IMR-90 (cell line): ENCODE results near the gene ACAP1. TPM values are rescaled to one million over a fixed set of nuclear protein-coding genes. Genes with fewer than 3 reads are reported as not detected.

Experiments
- ATAC-seq: fragments of 200-7000 bp; cut with Tn5 transposase; 2 replicates; pipeline ENCODE4 v1.9.1; 2020; ENCODE audit warnings: low read depth, mild to moderate bottlenecking, moderate library complexity
- BruUV-seq: library from RNA; stranded (reverse); fragments of 400-500 nt; replicated peaks from 2 replicates; lab custom pipeline; 2021; lab: Mats Ljungman, UMichigan
- CTCF ChIA-PET: fragments of 300-600 bp; formaldehyde crosslinking; extraction: SDS; loops from one replicate; lab custom pipeline; 2021; ENCODE audit warnings: antibody characterized with exemption; lab: Yijun Ruan, JAX
- POLR2A ChIA-PET: fragments of 300-600 bp; sonication (Branson Sonifier 250); formaldehyde crosslinking; loops from one replicate; lab custom pipeline; 2022; ENCODE audit warnings: antibody characterized with exemption; ENCODE audit not compliant: unreplicated experiment; lab: Charles Lee
- DNase-seq: peaks from one replicate; pipeline ENCODE4 v3.0.0; 2013
- H2AFZ ChIP-seq: replicated peaks from 2 replicates; pipeline ENCODE3; 2013; ENCODE audit warnings: low read length, mild to moderate bottlenecking; ENCODE audit not compliant: poor library complexity
- H2AK5ac ChIP-seq: 2 replicates; pipeline ENCODE4 v1.6.1; 2013; ENCODE audit warnings: low read depth, low read length, inconsistent platforms
- H2AK9ac ChIP-seq: replicated peaks from 2 replicates; pipeline ENCODE3; 2013; ENCODE audit warnings: mild to moderate bottlenecking, low read depth, low read length, moderate library complexity; ENCODE audit not compliant: poor library complexity
- H2BK120ac ChIP-seq: 2 replicates; pipeline ENCODE4 v1.6.1; 2013; ENCODE audit warnings: low read depth, low read length, inconsistent platforms
- H2BK15ac ChIP-seq: 3 replicates; pipeline ENCODE4 v1.6.1; 2013; ENCODE audit warnings: low read depth, low read length, inconsistent platforms
- H2BK20ac ChIP-seq: 2 replicates; pipeline ENCODE4 v1.6.1; 2013; ENCODE audit warnings: low read depth, mild to moderate bottlenecking, inconsistent platforms, low read length, moderate library complexity
- H2BK5ac ChIP-seq: 2 replicates; pipeline ENCODE4 v1.6.1; 2013; ENCODE audit warnings: mild to moderate bottlenecking, low read depth, low read length, inconsistent platforms; ENCODE audit not compliant: poor library complexity, severe bottlenecking
- H3K14ac ChIP-seq: replicated peaks from 2 replicates; pipeline ENCODE4 v1.6.1; 2013; ENCODE audit warnings: low read depth, low read length, inconsistent platforms
- H3K18ac ChIP-seq: 2 replicates; pipeline ENCODE4 v1.6.1; 2013; ENCODE audit warnings: low read depth, low read length, control low read depth
- H3K23ac ChIP-seq: 2 replicates; pipeline ENCODE4 v1.6.1; 2013; ENCODE audit warnings: low read depth, low read length, inconsistent platforms
- H3K27ac ChIP-seq: 2 replicates; pipeline ENCODE4 v1.5.1; 2013; ENCODE audit warnings: mild to moderate bottlenecking, control low read depth, low read length; ENCODE audit not compliant: insufficient read depth
- H3K27me3 ChIP-seq: 2 replicates; pipeline ENCODE4 v1.6.1; 2013; ENCODE audit warnings: low read length; ENCODE audit not compliant: control insufficient read depth, insufficient read depth
- H3K36me3 ChIP-seq: 2 replicates; pipeline ENCODE4 v1.6.1; 2013; ENCODE audit warnings: low read length, mixed read lengths; ENCODE audit not compliant: control insufficient read depth, insufficient read depth
- H3K4ac ChIP-seq: 2 replicates; pipeline ENCODE4 v1.6.1; 2013; ENCODE audit warnings: low read depth, low read length, inconsistent platforms
- H3K4me1 ChIP-seq: 2 replicates; pipeline ENCODE4 v1.6.1; 2013; ENCODE audit warnings: low read length, mixed read lengths; ENCODE audit not compliant: control insufficient read depth, insufficient read depth
- H3K4me2 ChIP-seq: 2 replicates; pipeline ENCODE4 v1.6.1; 2013; ENCODE audit warnings: low read depth, mild to moderate bottlenecking, control low read depth, low read length, moderate library complexity
- H3K4me3 ChIP-seq: 2 replicates; pipeline ENCODE4 v1.5.1; 2013; ENCODE audit warnings: low read depth, mild to moderate bottlenecking, control low read depth, low read length, moderate library complexity; ENCODE audit not compliant: insufficient read depth
- H3K56ac ChIP-seq: 2 replicates; pipeline ENCODE4 v1.6.1; 2013; ENCODE audit warnings: low read length, inconsistent platforms; ENCODE audit not compliant: insufficient read depth; ENCODE audit errors: extremely low read depth
- H3K79me1 ChIP-seq, 2 experiments: 2 replicates each; pipeline ENCODE4 v1.6.1; 2013; ENCODE audit warnings: low read length in 2 of 2, inconsistent platforms in 1 of 2, low read depth in 1 of 2
- H3K9ac ChIP-seq: 2 replicates; pipeline ENCODE4 v1.6.1; 2013; ENCODE audit warnings: low read depth, low read length, control low read depth
- H3K9me1 ChIP-seq: 2 replicates; pipeline ENCODE4 v1.6.1; 2013; ENCODE audit warnings: low read length, inconsistent platforms; ENCODE audit not compliant: insufficient read depth
- H3K9me3 ChIP-seq: 2 replicates; pipeline ENCODE4 v1.6.1; 2013; ENCODE audit warnings: low read length; ENCODE audit not compliant: control insufficient read depth, insufficient read depth
- H4K20me1 ChIP-seq: 2 replicates; pipeline ENCODE4 v1.6.1; 2013; ENCODE audit warnings: low read length, inconsistent platforms; ENCODE audit not compliant: insufficient read depth
- H4K5ac ChIP-seq: 2 replicates; pipeline ENCODE4 v1.6.1; 2013; ENCODE audit warnings: mild to moderate bottlenecking, low read depth, low read length, control low read depth
- H4K8ac ChIP-seq, 2 experiments: 2 replicates each; pipeline ENCODE4 v1.6.1; 2013; ENCODE audit warnings: low read depth in 2 of 2, low read length in 2 of 2, control low read depth in 1 of 2, inconsistent platforms in 1 of 2
- H4K91ac ChIP-seq: 2 replicates; pipeline ENCODE4 v1.6.1; 2013; ENCODE audit warnings: low read depth, low read length, inconsistent platforms; ENCODE audit not compliant: insufficient read depth
- BHLHE40 ChIP-seq: fragments of 150-350 bp; IDR thresholded peaks from 2 replicates; pipeline ENCODE4 v1.6.1; 2016; ENCODE audit warnings: mild to moderate bottlenecking, low read depth, low read length
- CEBPB ChIP-seq: IDR thresholded peaks from 2 replicates; pipeline ENCODE4 v1.6.1; 2012; ENCODE audit warnings: low read depth, low read length, improper control_type of control experiment
- CHD1 ChIP-seq: IDR thresholded peaks from 2 replicates; pipeline ENCODE4 v1.6.1; 2012; ENCODE audit warnings: low read depth, low read length, improper control_type of control experiment
- CTCF ChIP-seq: conservative IDR thresholded peaks from 2 replicates; pipeline ENCODE4 v1.5.1; 2012; ENCODE audit warnings: mild to moderate bottlenecking, low read depth, low read length, improper control_type of control experiment
- ELK1 ChIP-seq: fragments of 150-350 bp; IDR thresholded peaks from 2 replicates; pipeline ENCODE4 v1.6.1; 2016; ENCODE audit warnings: low read depth, mild to moderate bottlenecking, low read length, moderate library complexity, borderline replicate concordance
- FOS ChIP-seq: fragments of 150-350 bp; IDR thresholded peaks from 2 replicates; pipeline ENCODE4 v1.6.1; 2016; ENCODE audit warnings: low read depth, low read length
- MAFK ChIP-seq: IDR thresholded peaks from 2 replicates; pipeline ENCODE4 v1.6.1; 2012; ENCODE audit warnings: low read depth, low read length, improper control_type of control experiment
- MAZ ChIP-seq: IDR thresholded peaks from 2 replicates; pipeline ENCODE4 v1.6.1; 2012; ENCODE audit warnings: low read depth, mild to moderate bottlenecking, low read length, improper control_type of control experiment, moderate library complexity, borderline replicate concordance
- MXI1 ChIP-seq: IDR thresholded peaks from 2 replicates; pipeline ENCODE4 v1.6.1; 2012; ENCODE audit warnings: low read depth, mild to moderate bottlenecking, low read length, moderate library complexity, borderline replicate concordance
- NFE2L2 ChIP-seq: fragments of 150-350 bp; IDR thresholded peaks from 2 replicates; pipeline ENCODE4 v1.6.1; 2016; ENCODE audit warnings: low read depth, mild to moderate bottlenecking, low read length
- POLR2A ChIP-seq: IDR thresholded peaks from 2 replicates; pipeline ENCODE4 v1.6.1; 2012; ENCODE audit warnings: mild to moderate bottlenecking, low read depth, low read length
- RAD21 ChIP-seq: IDR thresholded peaks from 2 replicates; pipeline ENCODE4 v1.6.1; 2012; ENCODE audit warnings: low read length, improper control_type of control experiment
- RFX5 ChIP-seq: IDR thresholded peaks from 2 replicates; pipeline ENCODE4 v1.8.0; 2012; ENCODE audit warnings: low read depth, mild to moderate bottlenecking, low read length, moderate library complexity
- SMC3 ChIP-seq: fragments of 150-350 bp; IDR thresholded peaks from 2 replicates; pipeline ENCODE4 v1.6.1; 2016; ENCODE audit warnings: low read depth, mild to moderate bottlenecking, antibody characterized with exemption, low read length, moderate library complexity
- WGBS, 2 experiments: methylation state at CpG; one replicate each; pipeline versions ENCODE4 v1.1.5 to v1.1.7; 2013; ENCODE audit warnings: missing lambda C conversion rate in 2 of 2; ENCODE audit not compliant: insufficient read length in 1 of 2; ENCODE audit errors: extremely low coverage in 2 of 2; 5-methylcytosine and 5-hydroxymethylcytosine counted together
- dilution Hi-C: fragments of 300-500 bp; cut with HindIII; formaldehyde crosslinking; loops from one replicate; pipeline ENCODE4 v1.14.3; 2018; ENCODE audit warnings: low sequenced_read_pairs; ENCODE audit not compliant: unreplicated experiment
- in situ Hi-C: fragments of 300-500 bp; cut with MboI; formaldehyde crosslinking; loops from 3 replicates; pipeline ENCODE4 v1.14.3; 2019; ENCODE audit warnings: low sequenced_read_pairs, inconsistent platforms, mixed read lengths
- intact Hi-C: fragments of 100-400 bp; cut with micrococcal nuclease; formaldehyde crosslinking; loops from 2 replicates; pipeline ENCODE4 v1.10.0; 2022
- polyA plus RNA-seq, 3 experiments: library from polyadenylated mRNA; depleted of rRNA; stranded (reverse); fragments of >200 nt; gene quantifications; 2 replicates each; pipeline ENCODE4 v1.2.3, GENCODE V29; 2012; ENCODE audit warnings: low replicate concordance in 1 of 3
- total RNA-seq: library from RNA; depleted of rRNA; stranded (reverse); fragments of >200 nt; gene quantifications from 2 replicates; pipeline ENCODE4 v1.2.3, GENCODE V29; 2012

Gene ACAP1
- total and polyA plus RNA-seq, 2 of the 4 experiments (the other 2 are of a cell fraction): under 0.01 to 2.1 TPM

- TF ChIP-seq NFE2L2 (no peak), BHLHE40 (no peak)
These were observed 53.9 kb downstream of the ACAP1 start (continued) for GRCh38 chr17:7389924-7390910.

- Histone ChIP-seq H3K23ac (no peak overlapping the region), H3K4me2 (no peak overlapping the region), H2AFZ (no peak overlapping the region), H3K27ac (no peak overlapping the region), H3K4me3 (no peak overlapping the region), H3K9me3 (no peaks in the 10 kb centered on the region), H3K4ac (no peak overlapping the region), H2BK5ac (no peak overlapping the region), H3K9ac (no peak overlapping the region), H4K91ac (no peak overlapping the region), H3K4me1 (peaks cover 8% of the 10 kb centered on the region), H4K5ac (no peak overlapping the region), H2BK15ac (no peak overlapping the region), H2BK20ac (no peak overlapping the region), H3K18ac (no peak overlapping the region), H3K9me1 (peaks cover 7% of the 10 kb centered on the region; the same call in 1 of the 2 replicates), H3K79me1 (peaks cover 14 to 32% of the 10 kb centered on the region in 2 experiments), H3K36me3 (peaks cover 44% of the 10 kb centered on the region), H2AK5ac (no peak overlapping the region), H3K56ac (no peak overlapping the region), H4K8ac (no peak overlapping the region), H4K20me1 (no peaks in the 10 kb centered on the region), H2AK9ac (no peak overlapping the region), H2BK120ac (no peak overlapping the region), H3K14ac (no peak overlapping the region), H3K27me3 (no peaks in the 10 kb centered on the region)
- intact Hi-C loops: no loop called here
- ATAC-seq (no peak), DNase-seq (no peak)
- no TSS peak for BruUV-seq
- dilution Hi-C loops: no loop called here
- CTCF ChIA-PET: no interaction called here
- POLR2A ChIA-PET: no interaction called here
- in situ Hi-C loops: loop anchor here (5.0 kb wide), 1 partner anchor 34 kb away; the partner anchor contains the start of gene TMEM95
- WGBS, 2 experiments: no CpG with 5 or more reads among the region's 2 CpGs
- no peak for TF ChIP-seq CHD1
- no peak for TF ChIP-seq MAZ
- TF ChIP-seq BHLHE40: no peak
- no peak for TF ChIP-seq RAD21
- TF ChIP-seq CEBPB: no peak
- TF ChIP-seq CTCF: no peak
- TF ChIP-seq FOS: no peak
- no peak for TF ChIP-seq ELK1
- no peak for TF ChIP-seq MAFK
- TF ChIP-seq POLR2A: no peak
- TF ChIP-seq RFX5: no peak
- no peak for TF ChIP-seq SMC3
- TF ChIP-seq NFE2L2: no peak
- TF ChIP-seq MXI1: no peak
These were observed 55.0 kb downstream of the ACAP1 start for GRCh38 chr17:7391307-7391706.
